Central memory CD4-positive, alpha-beta T cell (primary cell): ENCODE results near the gene GNB1.
"Not testable (repeated sequence)": the region's sequence is repeated elsewhere in the genome, so short reads cannot be mapped to it uniquely, and the experiment has no call there.

Experiments
- DNase-seq: peaks from one replicate; pipeline ENCODE4 v3.0.0; 2022

Gene GNB1

DNA sequence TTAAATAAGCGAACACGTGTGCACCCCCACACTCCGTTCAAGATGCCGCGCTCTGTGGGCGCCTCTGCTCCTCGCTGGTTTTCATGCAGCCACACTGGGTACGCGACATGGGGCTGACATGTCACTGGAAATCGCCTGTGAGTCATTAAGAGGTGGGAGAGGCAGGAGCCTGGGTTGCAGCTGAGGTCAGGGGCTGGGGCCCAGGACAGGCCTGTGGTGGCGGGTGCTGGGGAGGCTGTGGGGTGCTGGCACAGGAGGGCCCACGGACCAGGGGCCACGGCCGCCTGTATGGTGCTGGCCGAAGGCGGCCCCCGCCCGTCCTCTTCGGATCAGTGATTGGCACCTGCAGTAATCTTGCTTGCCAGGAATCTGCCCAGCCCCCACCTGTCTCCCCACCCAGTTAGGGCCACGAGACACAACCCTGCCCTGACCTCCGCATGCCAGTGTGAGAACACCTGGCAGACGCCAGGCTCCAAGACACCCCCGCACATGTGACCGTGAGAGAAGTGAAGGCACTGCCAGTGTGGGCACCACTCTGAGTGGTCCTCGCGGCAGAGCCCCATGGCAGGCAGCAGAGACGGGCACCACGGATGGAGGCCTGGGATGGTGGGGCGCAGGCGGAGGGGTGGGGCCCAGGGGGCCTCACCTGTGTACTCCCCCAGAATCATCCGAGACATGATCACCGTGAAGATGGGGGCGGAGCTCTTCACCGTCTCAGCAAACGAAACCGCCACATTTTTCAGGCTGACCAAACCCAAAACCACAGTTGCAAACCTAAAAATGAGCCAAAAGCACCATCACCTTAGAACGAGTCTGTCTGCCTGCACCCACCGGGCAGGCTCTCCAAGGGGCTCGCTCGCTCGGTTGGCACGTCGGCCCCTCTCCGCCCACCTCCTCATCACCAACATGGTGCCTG, 153.0 kb downstream of the GNB1 start:
- DNase-seq = not testable (repeated sequence)
